Measurements from ENCODE around the gene DPM2.

GRCh38 chr9:127972236-127972871 is 34.7 kb upstream of the DPM2 start:
- no peak for TF ChIP-seq CTCF (IDR thresholded peaks at IDR 0.05)
- no peak for TF ChIP-seq POLR2A (IDR thresholded peaks at IDR 0.05; ENCODE audit: low read depth)
